ENCODE measurements around the gene KLHL14. TPM values are rescaled to one million over a fixed set of nuclear protein-coding genes. Genes with fewer than 3 reads are reported as not detected.

Gene KLHL14
- total RNA-seq, 1 donor from 2014 or later: 0.72 TPM

- DNase-seq: no peak
- intact Hi-C loops (cut with DNase I): no loop called here
- H3K27me3 ChIP-seq: peaks cover 28% of the 10 kb centered on the region
Observed at GRCh38 chr18:32773382-32773712, 524 bp upstream of the KLHL14 start.

GRCh38 chr18:32771871-32772580 lies 797 bp downstream of the KLHL14 start:
- Histone ChIP-seq H3K4me1 (no peaks in the 10 kb centered on the region), H3K9me3 (no peaks in the 10 kb centered on the region), H3K27me3 (peaks cover 28% of the 10 kb centered on the region), H3K36me3 (no peaks in the 10 kb centered on the region), H3K27ac (no peak overlapping the region), H3K4me3 (peak overlapping the region; percentile 41)
- no peak for DNase-seq
- no peak for TF ChIP-seq CTCF (IDR thresholded peaks at IDR 0.05)
- peak; percentile 45 for ATAC-seq
- intact Hi-C loops (cut with DNase I): no loop called here

More at GRCh38 chr18:32773382-32773712, 524 bp upstream of the KLHL14 start:
- TF ChIP-seq CTCF (IDR thresholded peaks at IDR 0.05): no peak
- no peaks in the 10 kb centered on the region for H3K4me1 ChIP-seq
- H3K27ac ChIP-seq: no peak overlapping the region
- no peak overlapping the region for H3K4me3 ChIP-seq
- ATAC-seq: no peak
- H3K36me3 ChIP-seq: no peaks in the 10 kb centered on the region
- no peaks in the 10 kb centered on the region for H3K9me3 ChIP-seq

DNA sequence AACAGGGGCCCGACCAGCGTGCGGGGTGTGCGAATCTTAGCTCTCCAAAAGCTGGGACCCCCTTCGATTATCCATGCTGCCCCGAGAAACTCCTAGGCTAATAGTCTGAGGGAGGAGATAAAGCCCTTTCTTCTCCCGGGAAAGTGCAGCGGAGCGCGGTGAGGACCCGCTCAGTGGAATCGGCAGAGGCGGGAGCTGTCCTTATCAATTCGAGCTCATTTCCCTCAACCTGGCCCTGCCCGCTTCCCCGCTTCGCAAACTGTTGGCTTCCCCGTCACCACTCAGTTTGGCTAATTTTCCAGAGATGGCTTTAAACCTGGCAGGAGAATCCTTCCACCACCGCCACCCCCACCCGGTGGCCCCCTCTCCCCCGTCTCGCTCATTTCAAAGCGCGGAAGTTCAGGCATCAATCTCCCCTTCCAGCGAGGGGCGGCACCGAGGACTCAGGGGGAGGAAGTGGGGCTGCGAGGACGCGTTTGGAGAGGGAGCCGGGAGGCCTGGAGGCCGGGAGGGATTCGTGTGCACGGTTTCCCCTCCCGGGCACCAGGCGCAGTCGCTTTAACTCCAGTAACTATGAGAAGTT lies 1.6 kb downstream of the KLHL14 start:
- no peak overlapping the region for H3K27ac ChIP-seq
- H3K27me3 ChIP-seq: peaks cover 28% of the 10 kb centered on the region
- no peaks in the 10 kb centered on the region for H3K9me3 ChIP-seq
- intact Hi-C loops (cut with DNase I): no loop called here
- ATAC-seq (peak; percentile 14), DNase-seq (no peak)
- no peak for TF ChIP-seq CTCF (IDR thresholded peaks at IDR 0.05)
- no peaks in the 10 kb centered on the region for H3K36me3 ChIP-seq
- peak overlapping the region; percentile 41 for H3K4me3 ChIP-seq
- no peaks in the 10 kb centered on the region for H3K4me1 ChIP-seq

DNA sequence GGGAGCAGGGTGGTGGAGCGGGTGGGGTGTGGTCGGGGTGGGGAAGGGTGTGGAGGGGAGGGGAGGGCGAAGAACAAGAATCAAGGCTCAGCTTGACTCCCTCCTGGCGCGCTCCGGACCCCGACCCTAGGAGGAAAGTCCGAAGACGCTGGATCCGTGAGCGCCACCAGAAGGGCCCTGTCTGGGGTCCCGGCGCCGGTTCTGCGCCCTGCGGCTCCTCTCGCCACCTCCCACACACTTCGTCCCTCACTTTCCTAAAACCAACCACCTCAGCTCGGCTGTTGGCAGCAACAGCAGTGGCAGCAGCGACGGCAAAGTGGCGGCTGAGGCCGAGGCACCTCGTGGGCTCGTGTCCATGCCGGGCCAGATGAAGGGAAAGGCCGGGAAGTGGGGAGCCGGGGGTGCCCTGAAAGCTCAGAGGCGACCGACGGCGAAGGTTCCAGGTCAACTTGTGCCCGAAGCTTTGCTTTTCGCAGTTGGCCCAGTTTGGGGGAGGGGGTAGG lies 2.1 kb downstream of the KLHL14 start:
- Histone ChIP-seq H3K27ac (no peak overlapping the region), H3K4me3 (peak overlapping the region; percentile 41), H3K9me3 (no peaks in the 10 kb centered on the region), H3K27me3 (peaks cover 28% of the 10 kb centered on the region), H3K36me3 (no peaks in the 10 kb centered on the region), H3K4me1 (no peaks in the 10 kb centered on the region)
- ATAC-seq (peak; percentile 21), DNase-seq (no peak)
- no peak for TF ChIP-seq CTCF (IDR thresholded peaks at IDR 0.05)
- intact Hi-C loops (cut with DNase I): no loop called here

- no peak for DNase-seq
- no peaks in the 10 kb centered on the region for H3K9me3 ChIP-seq
- peaks cover 28% of the 10 kb centered on the region for H3K27me3 ChIP-seq
- no peak for TF ChIP-seq CTCF (IDR thresholded peaks at IDR 0.05)
- H3K27ac ChIP-seq: no peak overlapping the region
- H3K4me1 ChIP-seq: no peaks in the 10 kb centered on the region
- no peaks in the 10 kb centered on the region for H3K36me3 ChIP-seq
- intact Hi-C loops (cut with DNase I): no loop called here
- ATAC-seq: peak; percentile 40
- peak overlapping the region; percentile 30 for H3K4me3 ChIP-seq
Observed at GRCh38 chr18:32770054-32770665, 2.7 kb downstream of the KLHL14 start.

All from upper lobe of right lung (tissue), 1 donor.